Pancreas (tissue), 10 donors: ENCODE results near the gene SELP. TPM values are rescaled to one million over a fixed set of nuclear protein-coding genes. Genes with fewer than 3 reads are reported as not detected.
A peak's percentile ranks its signal among the peaks of the same experiment; 100 is the strongest.

Source experiments
- ATAC-seq, 4 donors: fragments of 200-7000 bp; cut with Tn5 transposase; one replicate each; pipeline versions ENCODE4 v1.8.0 to v1.9.1; 2020; ENCODE audit warnings: mild to moderate bottlenecking in 4 of 4, moderate library complexity in 4 of 4
- DNase-seq, 6 donors: peaks; one replicate each; pipeline ENCODE4 v3.0.0-alpha.2; 2020
- FAIRE-seq: peaks from 2 replicates; lab custom pipeline; 2012; peaks lifted over from hg19 to GRCh38; lab: Jason Lieb, UNC
- H3K27ac ChIP-seq, 4 donors: fragments of 200-600 bp; sonication (generic); 1 replicate in 3 of 4; 2 replicates in 1 of 4; pipeline versions ENCODE4 v1.5.0 to v1.8.0; 2020
- H3K27me3 ChIP-seq, 4 donors: fragments of 200-600 bp; one replicate each; pipeline ENCODE4 v1.8.0; 2021
- H3K36me3 ChIP-seq, 3 donors: fragments of 200-600 bp; sonication (generic) in 1 of 3; one replicate each; pipeline versions ENCODE4 v1.5.0 to v1.8.0; 2020 to 2021
- H3K4me1 ChIP-seq, 3 donors: fragments of 200-600 bp; one replicate each; pipeline ENCODE4 v1.8.0; 2021
- H3K4me3 ChIP-seq, 4 donors: fragments of 200-600 bp; sonication (generic) in 2 of 4; one replicate each; pipeline versions ENCODE4 v1.5.0 to v1.8.0; 2020 to 2021
- H3K9me3 ChIP-seq, 4 donors: fragments of 200-600 bp; one replicate each; pipeline ENCODE4 v1.8.0; 2021
- CTCF ChIP-seq, 4 donors: fragments of 200-600 bp; sonication (generic) in 3 of 4; IDR thresholded peaks; one replicate each; pipeline versions ENCODE4 v1.5.0 to v1.8.0; 2021; ENCODE audit warnings: antibody characterized with exemption in 4 of 4
- WGBS, 2 donors: extraction: QIAGEN DNeasy Blood & Tissue Kit; methylation state at CpG; one replicate each; pipeline ENCODE4 v1.1.7; 2013; 5-methylcytosine and 5-hydroxymethylcytosine counted together
- intact Hi-C, 3 donors: fragments of 100-400 bp; cut with DNase I; formaldehyde crosslinking; loops; one replicate each; pipeline versions ENCODE4 v1.11.1 to v1.14.2; 2022
- polyA plus RNA-seq, 2 donors: library from polyadenylated mRNA; stranded (reverse); fragments of 200-250 nt; gene quantifications; one replicate each; pipeline ENCODE4 v1.2.3, GENCODE V29; 2013
- total RNA-seq, 6 donors: library from RNA; stranded (reverse); fragmentation: NEBNext Ultra II Directional in 4 of 6; extraction: Animal tissue kit (Norgen Biotek cat#: 25700) in 4 of 6; gene quantifications; one replicate each; pipeline versions ENCODE4 v1.2.1 to v1.2.4, GENCODE V29; 2021 to 2023
- donor health status: healthy with polysubstance abuse.
- donor health status: DM: no; HTN: no; CAD: no; lungs with moderate emphysema.
- donor health status: DM: no; HTN: no; CAD: no.
- donor health status: control.
- donor health status: control.
- donor health status: Bipolar disorder and iron deficiency.
- donor health status: DM: yes; HTN: yes; CAD: no.
- donor health status: DM: no; HTN: no; CAD: no.
- donor health status: DM: no; HTN: no; CAD: no.
- donor health status: DM: yes; HTN: yes; CAD: no.

Gene SELP
- total and polyA plus RNA-seq, 8 donors = 0.32 to 8.3 (median 1.6) TPM

GRCh38 chr1:169546087-169546995 lies 83.6 kb downstream of the SELP start:
- Histone ChIP-seq H3K27ac (no peak overlapping the region), H3K4me1 (no peaks in the 10 kb centered on the region), H3K36me3 (no peaks in the 10 kb centered on the region), H3K9me3 (no peaks in the 10 kb centered on the region), H3K27me3 (no peaks in the 10 kb centered on the region), H3K4me3 (no peak overlapping the region)
- peak in 3 of 6 donors; percentile 42 to 64 (median 43) for DNase-seq
- FAIRE-seq = peak; percentile 13
- intact Hi-C loops = loop anchor here in 1 of 3 donors (5.0 kb wide), 1 partner anchor 79 kb away; no protein-coding TSS in a partner anchor
- TF ChIP-seq CTCF (IDR thresholded peaks at IDR 0.05) = peak; percentile 50 to 78 (median 61)
- ATAC-seq = peak; percentile 89 to 94 (median 93)
- WGBS, 2 donors = 39 to 42% methylated on average over 15 of the region's 15 CpGs

- no peak for ATAC-seq
- intact Hi-C loops = loop anchor here in 1 of 3 donors (5.0 kb wide), 1 partner anchor 78 kb away; no protein-coding TSS in a partner anchor
- Histone ChIP-seq H3K4me1 (no peaks in the 10 kb centered on the region), H3K9me3 (no peaks in the 10 kb centered on the region), H3K4me3 (no peak overlapping the region), H3K36me3 (no peaks in the 10 kb centered on the region), H3K27me3 (no peaks in the 10 kb centered on the region), H3K27ac (no peak overlapping the region)
- DNase-seq = no peak
- no peak for FAIRE-seq
- 53 to 62% methylated on average over 2 of the region's 2 CpGs for WGBS, 2 donors
- no peak for TF ChIP-seq CTCF (IDR thresholded peaks at IDR 0.05)
These were observed 84.5 kb downstream of the SELP start for GRCh38 chr1:169545472-169545871.

GRCh38 chr1:169538998-169539871 lies 90.7 kb downstream of the SELP start:
- Histone ChIP-seq H3K27ac (no peak overlapping the region), H3K27me3 (no peaks in the 10 kb centered on the region), H3K4me1 (no peaks in the 10 kb centered on the region), H3K4me3 (no peak overlapping the region), H3K36me3 (no peaks in the 10 kb centered on the region), H3K9me3 (no peaks in the 10 kb centered on the region)
- DNase-seq = no peak
- peak in 1 of 4 donors; percentile 42 for ATAC-seq
- 65 to 75% methylated on average over 3 of the region's 3 CpGs for WGBS, 2 donors
- no peak for FAIRE-seq
- intact Hi-C loops = no loop called here
- no peak for TF ChIP-seq CTCF (IDR thresholded peaks at IDR 0.05)

Other genes with a start within 250 kb of the SELP start
- 1 to 10 TPM in 2 of 6 donors, under 1 TPM in 4; 0.65 to 2.6 (median 0.80) TPM for gene CCDC181, start 202.7 kb downstream of the SELP start, total RNA-seq
- gene CCDC181, start 202.7 kb downstream of the SELP start, polyA plus RNA-seq = 1 to 10 TPM; 1.9 to 4.3 TPM
- 1 to 10 TPM; 3.7 to 9.2 (median 6.7) TPM for gene SLC19A2, start 144.2 kb downstream of the SELP start, total RNA-seq
- gene SLC19A2, start 144.2 kb downstream of the SELP start, polyA plus RNA-seq = 10 to 100 TPM; 10.0 to 10.1 TPM
- 1 to 10 TPM in 5 of 6 donors, under 1 TPM in 1; 0.94 to 9.0 (median 6.1) TPM for gene F5, start 43.6 kb downstream of the SELP start, total RNA-seq
- 1 to 10 TPM; 3.0 to 5.8 TPM for gene F5, start 43.6 kb downstream of the SELP start, polyA plus RNA-seq
- gene SELL, start 81.5 kb upstream of the SELP start, total RNA-seq = 1 to 10 TPM in 4 of 6 donors, under 1 TPM in 2; 0.23 to 2.9 (median 1.4) TPM
- gene SELL, start 81.5 kb upstream of the SELP start, polyA plus RNA-seq = under 1 TPM; 0.27 to 0.61 TPM
- gene SELE, start 104.0 kb upstream of the SELP start, total RNA-seq = 1 to 10 TPM in 2 of 6 donors, under 1 TPM in 3, not detected in 1; 0.51 to 3.1 (median 0.69) TPM
- gene SELE, start 104.0 kb upstream of the SELP start, polyA plus RNA-seq = 1 to 10 TPM in 1 of 2 donors, under 1 TPM in 1; 0.61 to 2.3 TPM
- 1 to 10 TPM; 1.5 to 3.8 (median 3.5) TPM for gene METTL18, start 164.8 kb upstream of the SELP start, total RNA-seq
- 1 to 10 TPM; 3.2 to 5.0 TPM for gene METTL18, start 164.8 kb upstream of the SELP start, polyA plus RNA-seq